HG02571 (cell line): ENCODE measurements around the gene DRAM1.
"Not testable (repeated sequence)": the region's sequence is repeated elsewhere in the genome, so short reads cannot be mapped to it uniquely, and the experiment has no call there.

ENCODE experiments used
- ATAC-seq: cut with Tn5 transposase; IDR thresholded peaks from one replicate; pipeline ENCODE4 v1.9.1; 2021; ENCODE audit warnings: mild to moderate bottlenecking, moderate library complexity; ENCODE audit not compliant: unreplicated experiment

Gene DRAM1

DNA sequence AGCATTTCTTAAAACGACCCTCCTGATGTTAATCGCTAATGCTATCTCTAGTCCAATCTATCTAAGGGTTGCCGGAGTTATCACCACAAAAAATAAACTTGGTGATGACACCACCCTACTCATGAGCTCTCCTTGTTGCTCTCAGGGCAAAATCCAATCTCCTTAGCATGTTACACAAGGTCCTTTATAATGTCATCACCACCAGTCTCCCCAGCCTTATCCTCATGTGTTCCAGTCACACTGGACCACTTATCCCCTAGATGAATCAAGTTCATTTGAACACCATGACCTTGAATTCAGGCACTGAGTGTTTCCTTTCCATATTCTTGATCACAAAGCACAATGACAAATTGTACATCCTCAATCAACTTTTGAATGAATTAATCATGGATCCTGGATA, 19.0 kb upstream of the DRAM1 start:
- ATAC-seq: no peak

DNA sequence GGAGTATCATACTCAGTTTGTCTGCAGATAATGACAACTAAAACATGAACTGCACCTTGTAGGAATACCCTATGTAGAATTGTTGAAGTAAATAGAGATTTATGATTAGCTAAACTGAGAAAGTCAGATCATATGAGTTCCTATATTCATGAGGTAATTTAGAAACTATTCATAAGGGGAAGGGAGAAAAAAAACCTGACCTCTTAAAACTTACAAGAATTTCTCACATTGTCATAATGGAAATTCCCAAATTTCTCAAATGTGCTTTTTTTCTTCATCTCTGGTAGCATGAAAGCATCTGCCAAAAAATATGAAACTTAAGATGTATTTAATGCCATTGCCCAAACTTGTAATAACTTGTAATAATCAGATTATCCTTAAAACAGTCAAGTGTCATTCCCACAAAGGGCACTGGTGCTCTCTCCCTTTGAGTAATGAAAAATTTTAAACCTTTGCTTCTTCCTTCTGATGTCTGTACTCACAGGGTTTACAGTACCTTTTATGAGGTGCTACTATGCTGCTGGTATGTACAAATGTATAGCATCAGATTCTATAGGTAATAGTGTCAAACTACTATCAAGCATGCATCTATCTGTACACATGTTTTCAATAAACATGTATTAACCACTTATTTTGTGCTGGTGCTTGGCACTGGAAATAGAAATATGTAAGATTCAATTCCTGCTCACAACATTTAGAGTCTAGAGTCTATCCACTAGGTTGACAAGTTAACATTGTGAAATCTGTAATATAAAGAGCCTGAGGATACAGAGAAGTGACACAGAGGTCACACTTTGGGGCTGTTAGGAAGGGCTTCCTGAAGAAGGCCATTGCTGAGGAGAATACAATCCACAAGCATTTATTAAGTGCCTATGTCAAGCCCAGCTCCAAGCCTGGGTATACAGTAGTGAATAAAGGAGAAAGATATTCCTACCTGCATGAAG, 17.4 kb upstream of the DRAM1 start:
- peak; percentile 46 for ATAC-seq

DNA sequence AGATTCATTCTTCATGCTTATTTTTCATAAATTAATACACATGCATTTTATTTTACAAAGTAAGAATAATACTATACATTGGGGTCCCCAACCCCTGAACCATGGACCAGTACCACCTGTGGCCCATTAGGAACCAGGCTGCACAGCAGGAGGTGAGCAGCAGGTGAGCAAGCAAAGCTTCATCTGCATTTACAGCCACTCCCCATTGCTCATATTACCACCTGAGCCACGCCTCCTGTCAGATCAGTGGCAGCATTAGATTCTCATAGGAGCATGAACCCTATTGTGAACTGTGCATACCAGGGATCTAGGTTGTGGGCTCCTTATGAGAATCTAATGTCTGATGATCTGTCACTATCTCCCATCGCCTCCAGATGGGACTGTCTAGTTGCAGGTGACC, 15.7 kb upstream of the DRAM1 start:
- ATAC-seq: not testable (repeated sequence)

DNA sequence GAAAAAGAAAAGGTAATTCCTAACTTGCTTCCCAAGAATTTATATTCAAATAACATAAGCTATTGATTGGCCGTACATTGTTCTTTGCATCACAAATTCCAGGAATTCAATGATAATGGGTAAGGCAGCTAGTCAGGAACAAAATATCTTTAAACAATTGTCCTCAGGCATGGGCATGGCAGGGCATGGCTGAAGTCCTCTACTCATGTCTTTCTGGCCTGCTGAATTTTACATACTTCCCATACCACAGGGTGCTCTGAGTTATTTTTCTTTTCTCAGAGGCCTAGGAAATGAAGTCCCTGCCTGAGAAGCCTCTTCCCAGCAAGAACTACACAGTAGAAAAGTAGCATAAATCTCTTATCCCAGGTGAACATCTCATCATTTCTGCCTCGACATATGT, 15.1 kb upstream of the DRAM1 start:
- ATAC-seq: no peak

DNA sequence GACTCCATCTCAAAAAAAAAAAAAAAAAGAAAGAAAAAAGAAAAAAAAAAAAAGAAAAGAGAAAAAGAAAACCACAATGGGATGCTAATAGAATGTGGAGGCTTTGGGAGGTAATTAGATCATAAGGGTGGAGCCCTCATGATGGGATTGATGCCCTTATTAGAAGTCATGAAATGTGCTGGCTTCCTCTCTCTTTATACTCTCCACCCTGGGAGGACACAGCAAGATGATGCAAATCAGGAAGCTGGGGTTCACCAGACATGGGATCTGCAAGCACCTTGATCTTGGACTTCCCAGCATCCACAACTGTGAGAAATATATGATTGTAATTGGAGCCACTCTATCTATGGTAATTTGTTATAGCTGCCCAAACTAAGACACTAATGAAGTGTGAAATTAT, 13.4 kb upstream of the DRAM1 start:
- ATAC-seq: no peak

DNA sequence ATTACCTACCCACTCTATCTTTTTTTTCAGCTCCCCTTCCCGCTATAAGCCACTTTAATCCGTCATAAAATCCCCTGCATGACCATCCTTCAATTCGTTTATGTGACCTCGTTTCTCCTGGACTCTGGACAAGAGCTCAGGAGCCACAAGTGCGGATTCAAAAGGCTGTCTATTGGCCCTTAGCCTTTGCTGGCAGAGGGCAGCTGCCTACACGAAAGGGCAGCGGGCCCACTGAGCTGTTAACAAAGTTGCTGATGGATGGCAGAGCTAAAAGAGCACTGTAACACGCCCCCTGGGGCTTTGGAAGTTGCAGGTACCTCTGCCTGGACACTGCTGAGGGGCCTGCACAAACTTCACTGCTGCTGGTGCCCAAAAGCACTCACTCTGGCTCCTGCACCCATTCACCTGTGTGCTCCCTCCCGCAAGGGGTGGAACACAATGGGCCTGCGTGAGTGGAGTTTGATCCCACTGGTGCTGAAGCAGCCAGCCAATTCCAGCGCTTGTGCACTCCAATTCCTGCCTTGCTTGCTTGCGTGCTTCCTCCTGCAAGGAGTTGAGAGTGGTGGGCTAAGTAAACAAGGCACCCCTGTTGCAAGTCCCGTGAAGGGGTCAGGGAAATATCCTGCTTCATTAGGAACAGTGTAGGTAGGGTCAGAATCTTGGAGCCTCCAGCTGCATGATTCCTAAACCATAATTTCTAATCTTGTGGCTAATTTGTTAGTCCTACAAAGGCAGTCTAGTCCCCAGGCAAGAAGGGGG, 10.6 kb upstream of the DRAM1 start:
- ATAC-seq: no peak

DNA sequence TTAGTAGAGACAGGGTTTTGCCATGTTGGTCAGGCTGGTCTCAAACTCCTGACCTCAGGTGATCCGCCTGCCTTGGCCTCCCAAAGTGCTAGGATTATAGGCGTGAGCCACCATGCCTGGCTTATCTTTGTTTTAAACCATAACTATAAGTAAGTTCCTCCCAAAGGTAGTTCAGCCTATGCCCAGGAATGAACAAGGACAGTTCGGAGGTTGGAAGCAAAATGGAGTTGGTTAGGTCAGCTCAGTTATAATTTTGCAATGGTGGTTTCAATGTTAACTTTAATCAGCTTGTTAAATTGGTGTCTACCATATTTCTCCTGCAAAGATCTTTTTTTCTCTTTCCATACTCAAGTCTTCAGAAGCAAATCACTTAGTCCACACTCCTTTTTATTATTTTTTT, 9.8 kb upstream of the DRAM1 start:
- ATAC-seq: not testable (repeated sequence)

DNA sequence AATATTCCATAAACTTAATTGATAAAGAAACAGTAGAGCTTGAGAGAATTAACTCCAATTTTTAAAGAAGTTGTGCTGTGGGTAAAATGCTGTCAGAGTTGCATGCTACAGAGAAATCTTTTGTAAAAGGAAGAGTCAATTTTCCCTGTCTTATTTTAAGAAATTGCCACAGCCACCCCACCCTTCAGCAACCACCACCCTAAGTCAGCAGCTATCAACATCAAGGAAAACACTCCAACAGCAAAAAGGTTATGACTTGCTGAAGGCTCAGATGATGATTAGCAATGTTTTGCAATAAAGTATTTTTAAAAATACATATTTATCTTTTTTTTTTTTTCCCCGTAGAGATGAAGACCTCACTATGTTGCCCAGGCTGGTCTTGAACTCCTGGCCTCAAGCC, 6.5 kb upstream of the DRAM1 start:
- no peak for ATAC-seq

DNA sequence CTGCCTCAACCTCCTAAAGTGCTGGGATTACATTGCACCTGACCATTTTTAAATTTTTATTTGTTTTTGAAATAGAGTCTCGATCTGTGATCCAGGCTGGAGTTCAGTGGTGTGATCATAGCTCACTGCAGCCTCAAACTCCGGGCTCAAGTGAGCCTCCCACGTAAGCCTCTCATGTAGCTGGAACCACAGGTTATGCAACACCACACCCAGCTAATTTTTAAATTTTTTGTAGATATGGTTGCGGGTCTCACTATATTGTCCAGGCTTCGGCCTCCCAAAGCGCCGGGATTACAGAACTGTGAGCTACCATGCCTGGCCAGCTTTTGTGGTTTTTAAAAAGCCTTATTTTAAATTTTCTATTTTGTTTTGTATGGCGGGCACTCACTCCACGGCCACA, 2.2 kb upstream of the DRAM1 start:
- ATAC-seq: no peak

DNA sequence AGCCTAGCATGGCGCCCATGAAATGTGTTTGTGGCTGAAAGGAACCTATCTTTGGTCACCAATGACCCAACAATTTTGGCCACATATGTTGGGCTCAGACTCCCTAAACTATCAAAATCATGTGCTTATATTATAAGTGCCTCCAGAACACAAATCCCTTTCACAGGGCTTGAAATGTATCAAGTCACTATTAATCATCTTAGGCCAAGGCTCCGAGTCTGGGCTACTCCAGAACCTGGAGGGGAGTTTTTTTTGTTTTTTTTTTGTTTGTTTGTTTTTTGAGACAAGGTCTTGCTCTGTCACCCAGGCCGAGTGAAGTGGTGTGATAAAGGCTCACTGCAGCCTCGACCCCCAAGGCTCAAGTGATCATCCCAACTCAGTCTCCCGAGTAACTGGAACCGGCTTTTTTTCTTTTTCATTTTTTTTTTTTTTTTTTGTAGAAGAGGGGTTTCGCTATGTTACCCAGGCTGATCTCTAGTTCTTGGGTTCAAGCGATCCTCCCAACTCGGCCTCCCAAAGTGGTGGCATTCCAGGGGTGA, 989 bp upstream of the DRAM1 start:
- no peak for ATAC-seq

DNA sequence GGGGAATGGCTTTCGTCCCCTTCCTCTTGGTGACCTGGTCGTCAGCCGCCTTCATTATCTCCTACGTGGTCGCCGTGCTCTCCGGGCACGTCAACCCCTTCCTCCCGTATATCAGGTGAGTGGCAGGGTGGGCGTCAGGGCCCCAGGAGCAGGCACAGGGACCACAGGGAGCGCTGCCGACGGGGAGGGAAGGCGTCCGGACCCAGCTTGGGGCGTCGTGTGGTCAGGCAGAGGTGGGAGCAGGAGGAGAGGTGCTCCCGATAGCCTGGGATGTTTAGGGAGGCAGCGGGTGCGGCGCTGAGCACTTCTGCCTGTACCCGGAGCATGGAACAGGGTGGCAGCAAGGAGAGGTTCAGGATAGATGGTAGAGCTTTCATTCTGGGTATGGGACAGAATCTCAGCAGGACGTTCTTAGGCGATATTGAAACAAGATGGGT, 444 bp downstream of the DRAM1 start:
- peak; percentile 20 for ATAC-seq

DNA sequence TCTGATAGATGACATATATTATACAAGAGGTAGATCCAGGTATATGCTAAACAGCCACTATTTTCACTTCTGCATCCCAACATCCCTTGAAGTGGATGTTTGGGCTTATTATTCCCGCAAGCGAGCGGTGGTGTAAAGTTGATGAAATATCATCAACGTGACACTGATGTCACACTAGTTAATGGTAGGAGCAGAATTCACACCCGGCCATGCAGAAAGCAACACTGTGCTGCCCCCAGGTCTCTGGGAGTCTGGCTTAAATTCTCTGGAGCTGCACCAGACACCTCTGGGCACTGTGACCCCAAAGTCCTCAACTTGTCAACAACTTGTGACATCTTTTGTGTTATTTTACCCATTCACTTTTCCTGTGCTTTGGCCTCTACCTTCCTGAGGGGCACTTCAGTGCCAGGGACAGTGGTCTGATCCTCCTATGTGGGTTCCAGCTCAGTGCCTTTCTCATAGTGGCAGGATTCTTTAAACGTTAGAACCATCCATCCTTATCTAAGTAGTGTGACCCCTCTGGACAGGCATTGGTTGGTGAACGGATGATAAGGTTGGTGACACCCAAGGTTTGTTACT, 952 bp downstream of the DRAM1 start:
- ATAC-seq: no peak

DNA sequence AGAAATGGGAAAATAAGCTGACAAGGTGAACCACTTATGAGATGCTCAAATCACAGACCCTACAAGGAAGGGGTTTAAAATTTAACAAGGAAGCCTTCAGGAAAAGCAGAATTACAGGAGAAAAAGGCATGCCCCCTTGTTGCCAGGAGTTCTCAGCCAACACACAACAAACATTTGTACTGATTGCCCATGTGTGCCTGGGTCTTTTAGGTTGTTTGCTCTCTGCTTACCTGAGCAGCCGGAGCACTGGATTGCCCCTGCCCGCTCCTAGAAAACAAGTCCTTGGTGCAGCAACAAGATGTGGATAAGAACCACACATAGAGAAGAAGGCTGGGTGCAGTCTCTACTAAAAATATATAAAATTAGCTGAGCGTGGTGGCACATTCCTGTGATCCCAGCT, 3.4 kb downstream of the DRAM1 start:
- no peak for ATAC-seq

DNA sequence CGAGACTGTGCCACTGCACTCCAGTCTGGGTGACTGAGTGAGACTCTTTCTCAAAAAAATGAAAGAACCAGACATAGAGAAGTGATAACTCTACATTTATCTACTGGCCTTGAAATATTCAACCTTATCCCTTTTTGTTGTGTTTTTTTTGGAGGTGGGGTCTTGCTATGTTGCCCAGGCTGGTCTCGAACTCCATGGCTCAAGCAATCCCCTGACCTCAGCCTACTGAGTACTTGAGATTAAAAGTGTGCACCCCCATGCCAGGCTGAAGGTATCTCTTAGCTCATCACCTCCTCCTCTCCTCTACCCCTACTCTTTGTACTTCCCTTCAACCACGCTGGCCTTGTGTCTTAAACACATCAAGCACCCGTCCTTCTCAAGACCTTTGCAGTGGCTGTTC, 3.8 kb downstream of the DRAM1 start:
- ATAC-seq: no peak

DNA sequence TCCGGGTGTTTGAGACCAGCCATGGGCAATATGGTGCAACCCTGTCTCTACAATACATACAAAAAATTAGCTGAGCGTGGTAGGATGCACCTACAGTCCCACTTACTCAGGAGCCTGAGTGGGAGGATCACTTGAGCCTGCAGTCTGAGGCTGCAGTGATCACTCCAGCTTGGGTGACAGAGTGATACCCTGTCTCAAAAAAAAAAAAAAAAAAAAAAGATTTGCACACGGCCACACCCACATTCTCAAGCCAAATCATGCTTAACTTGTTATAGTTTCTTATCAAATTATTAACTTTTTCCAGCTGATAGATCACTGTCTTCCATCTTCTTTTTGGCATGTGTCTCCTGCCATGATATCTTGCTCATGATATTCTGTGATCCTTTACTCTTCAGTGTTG, 6.8 kb downstream of the DRAM1 start:
- no peak for ATAC-seq

DNA sequence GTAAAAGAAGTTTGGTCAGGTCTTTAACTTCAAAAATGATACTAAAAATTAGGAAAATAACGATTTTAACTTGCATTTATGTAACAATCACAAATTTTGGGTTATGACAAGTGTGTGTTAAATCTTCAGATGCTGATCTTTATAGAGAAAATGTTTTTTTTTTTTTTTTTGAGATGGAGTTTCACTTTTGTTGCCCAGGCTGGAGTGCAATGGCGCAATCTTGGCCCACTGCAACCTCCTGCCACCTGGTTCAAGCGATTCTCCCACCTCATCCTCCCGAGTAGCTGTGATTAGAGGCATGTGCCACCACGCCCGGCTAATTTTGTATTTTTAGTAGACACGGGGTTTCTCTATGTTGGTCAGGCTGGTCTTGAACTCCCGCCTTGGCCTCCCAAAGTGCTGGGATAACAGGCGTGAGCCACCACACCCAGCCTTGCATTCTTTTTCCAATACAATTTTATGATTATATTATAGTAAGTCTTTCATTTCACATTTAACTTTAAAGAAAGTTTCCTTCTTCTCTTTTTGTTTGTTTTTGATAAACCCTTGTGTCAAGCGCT, 7.5 kb downstream of the DRAM1 start:
- not testable (repeated sequence) for ATAC-seq

DNA sequence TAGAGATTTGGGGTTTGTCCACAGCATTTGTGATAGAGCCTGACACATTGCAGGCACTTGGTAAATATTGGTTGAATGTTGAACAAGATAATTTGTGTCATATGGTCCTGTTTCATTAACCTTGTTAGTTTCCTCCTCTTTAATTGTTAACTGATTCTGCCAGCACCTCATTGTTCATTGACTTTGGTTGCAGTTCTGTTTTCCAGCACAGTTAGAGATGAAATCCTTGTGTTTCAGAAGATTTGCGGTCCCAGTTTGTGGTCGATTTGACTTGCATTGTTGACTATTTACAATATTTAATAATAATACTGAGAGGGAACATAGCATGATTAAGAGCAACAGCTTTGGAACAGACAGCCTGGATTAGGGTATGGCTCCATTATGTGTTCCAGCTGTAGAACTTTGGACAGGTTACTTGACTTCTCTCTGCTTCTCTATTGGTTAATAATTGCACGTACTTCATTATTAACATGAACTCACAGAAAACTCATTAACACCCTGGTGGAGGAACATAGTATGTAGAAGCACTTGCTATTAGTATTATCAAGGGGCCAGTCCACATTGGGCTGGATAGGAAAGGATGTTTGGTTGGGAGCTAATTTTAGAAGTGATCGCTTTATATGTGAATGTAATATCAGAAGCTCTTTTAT, 8.7 kb downstream of the DRAM1 start:
- ATAC-seq: no peak

DNA sequence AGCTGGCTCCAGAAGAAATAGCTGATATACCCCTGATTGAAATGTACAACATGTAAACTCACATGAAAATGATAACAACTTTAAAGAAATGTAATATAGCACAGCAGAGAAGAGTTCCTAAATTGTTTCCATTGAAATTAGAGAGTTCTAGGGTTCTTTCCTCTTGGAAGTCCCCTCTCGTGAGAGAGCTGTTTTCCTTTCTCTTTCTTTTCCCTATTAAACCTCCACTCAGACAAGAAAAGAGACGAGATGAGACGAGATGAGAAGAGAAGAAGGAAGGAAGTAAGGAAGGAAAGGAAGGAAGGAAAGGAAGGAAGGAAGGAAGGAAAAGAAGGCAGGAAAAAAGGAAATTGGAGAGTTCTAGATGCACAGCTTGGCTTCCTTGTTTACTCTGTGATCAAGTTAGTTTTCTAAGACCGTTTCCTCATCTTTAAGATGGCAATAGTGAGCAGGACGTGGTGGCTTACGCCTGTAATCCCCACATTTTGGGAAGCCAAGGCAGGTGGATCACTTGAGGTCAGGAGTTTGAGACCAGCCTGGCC, 11.9 kb downstream of the DRAM1 start:
- no peak for ATAC-seq

DNA sequence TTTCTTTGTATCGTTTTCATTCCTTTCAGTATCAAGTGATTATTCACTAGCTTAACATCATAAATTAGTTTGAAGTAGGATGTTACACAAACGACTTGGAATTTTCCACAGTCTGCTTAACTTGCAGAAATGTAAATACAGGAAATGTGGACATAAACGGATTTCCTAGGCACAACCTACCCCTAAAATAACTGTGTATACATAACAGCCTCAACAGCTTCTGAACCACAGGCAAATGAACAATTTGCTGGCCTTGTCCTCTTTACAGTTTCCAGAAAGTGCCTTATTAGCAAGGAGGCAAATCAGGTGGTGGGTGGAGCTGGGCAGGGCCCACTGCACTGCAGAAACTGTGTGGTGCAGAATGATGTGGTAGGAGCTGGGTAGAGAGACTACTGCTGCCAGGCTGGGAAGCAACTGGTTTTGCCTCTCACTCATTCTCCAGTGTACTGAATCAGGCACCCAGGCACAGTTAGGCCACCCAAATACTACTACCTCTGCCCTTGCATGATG, 14.1 kb downstream of the DRAM1 start:
- ATAC-seq: peak; percentile 95

DNA sequence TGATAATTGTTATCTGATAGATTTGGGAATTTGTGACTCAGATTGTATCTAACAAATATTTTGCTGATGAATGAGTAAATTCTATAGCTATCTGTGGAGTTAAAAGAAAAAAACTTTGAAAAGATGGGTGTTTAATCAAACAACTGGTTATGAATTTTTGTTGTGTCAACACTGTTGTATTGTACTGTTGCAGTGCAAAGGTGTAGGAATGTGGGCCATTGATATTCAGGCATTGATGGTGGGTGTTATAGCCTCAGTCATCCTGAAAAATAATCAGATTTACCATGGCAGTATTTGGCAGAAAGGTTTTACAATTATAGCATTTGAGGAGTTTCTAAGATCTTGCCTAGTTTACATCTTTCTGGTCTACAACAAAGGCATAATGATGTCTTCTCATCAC, 15.4 kb downstream of the DRAM1 start:
- ATAC-seq: no peak
